ENCODE data around the gene PARD3B.

The PARD3B gene

DNA sequence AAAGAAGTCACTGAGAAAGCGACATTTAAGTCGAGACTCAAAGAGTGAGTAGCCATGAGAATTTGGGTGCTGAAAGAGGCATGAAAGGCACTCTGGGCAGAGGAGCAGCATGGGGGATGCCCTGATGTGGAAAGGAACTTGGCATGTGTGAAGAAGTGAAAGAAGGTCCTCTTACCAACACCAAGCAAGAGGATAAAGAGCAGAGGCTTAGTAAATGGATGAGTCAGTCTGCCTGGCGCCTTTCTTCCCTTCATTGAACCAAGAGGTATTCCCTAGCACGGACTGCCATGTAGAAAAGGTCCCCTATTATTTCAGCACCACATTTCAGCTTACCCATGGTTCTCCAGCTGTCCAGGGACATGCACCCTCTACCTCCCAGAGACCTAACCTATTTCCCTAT, 915.9 kb downstream of the PARD3B start:
- no peak for TF ChIP-seq ZNF274 (IDR thresholded peaks at IDR 0.05; ENCODE audit: low read depth, low read length)
- no peak overlapping the region for H3K4me3 ChIP-seq (ENCODE audit: low read length)

DNA sequence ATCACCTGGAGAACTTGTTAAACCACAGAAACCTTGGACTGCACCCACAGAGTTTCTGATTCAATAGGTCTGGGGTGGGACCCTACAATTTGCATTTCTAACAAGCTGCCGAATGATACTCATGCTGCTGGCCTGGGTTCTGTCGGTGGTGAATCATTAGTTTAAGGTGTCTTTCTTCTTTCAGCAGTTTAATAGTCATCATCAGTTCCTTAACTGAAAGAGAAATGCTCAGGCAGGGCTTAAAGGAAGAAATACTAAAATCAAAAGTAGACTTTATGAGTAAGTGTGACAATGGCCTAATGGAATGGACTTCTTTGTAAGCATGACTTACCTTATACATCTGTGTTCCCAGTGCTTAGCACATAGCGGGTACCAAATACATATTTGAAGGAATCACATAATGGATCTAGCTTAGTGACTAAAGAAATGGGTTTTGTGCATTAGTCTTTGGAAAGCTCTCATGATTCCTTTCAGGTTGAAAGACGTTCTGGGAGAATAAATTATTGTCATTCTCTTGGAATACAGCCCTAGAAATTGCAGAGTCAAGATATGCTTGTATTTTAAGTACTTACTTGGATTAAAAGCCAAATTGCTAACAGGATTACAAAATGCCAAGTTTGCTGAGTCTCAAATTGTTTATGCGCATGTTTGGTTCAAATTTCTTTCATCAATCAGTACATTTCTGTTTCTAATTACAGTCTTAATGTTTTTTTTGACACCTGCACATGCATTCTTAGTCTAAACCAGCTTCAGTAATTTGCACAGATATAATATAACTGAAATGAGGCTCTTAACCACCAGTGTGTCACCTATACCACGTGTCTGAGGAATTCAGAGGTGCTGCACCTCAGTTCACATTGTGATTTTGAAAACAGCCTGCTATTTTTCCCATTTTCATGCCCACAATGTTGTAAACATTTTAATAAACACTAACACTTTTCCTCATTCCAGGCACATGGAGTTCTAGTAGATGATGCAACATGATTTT, 916.7 kb downstream of the PARD3B start:
- no peak overlapping the region for H3K4me3 ChIP-seq (ENCODE audit: low read length)
- no peak for TF ChIP-seq ZNF274 (IDR thresholded peaks at IDR 0.05; ENCODE audit: low read depth, low read length)

DNA sequence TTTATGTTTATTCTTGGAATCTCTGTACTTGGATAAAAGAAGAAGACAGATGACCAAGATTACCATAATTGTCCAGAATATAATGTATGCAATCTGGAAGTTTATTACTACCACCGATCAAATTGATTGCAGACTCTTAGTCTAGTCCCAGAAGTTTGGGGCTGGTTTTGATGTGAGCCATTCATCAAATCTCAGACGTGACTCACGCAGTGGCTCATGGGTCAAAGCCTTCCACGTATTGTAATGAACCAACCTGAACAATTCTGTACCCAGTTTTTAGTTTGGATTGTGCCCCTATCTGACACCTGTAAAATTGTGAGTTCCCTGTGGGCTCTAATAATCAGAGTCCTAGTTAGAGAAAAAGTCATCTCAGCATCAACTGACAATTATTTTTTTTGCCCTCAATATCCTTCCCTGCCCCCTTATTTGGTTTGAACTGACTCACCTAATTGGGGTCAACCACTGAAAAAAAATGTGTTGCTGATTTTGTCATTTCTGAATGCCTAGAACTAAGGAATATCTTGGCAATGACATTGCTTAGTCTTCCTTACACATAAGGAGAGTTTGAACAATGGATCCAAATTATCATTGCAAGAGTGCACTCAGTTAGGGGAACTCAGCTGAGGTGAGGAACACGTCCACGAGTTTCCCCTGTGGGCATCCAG, 917.5 kb downstream of the PARD3B start:
- TF ChIP-seq ZNF274 (IDR thresholded peaks at IDR 0.05; ENCODE audit: low read depth, low read length) = no peak
- no peak overlapping the region for H3K4me3 ChIP-seq (ENCODE audit: low read length)

DNA sequence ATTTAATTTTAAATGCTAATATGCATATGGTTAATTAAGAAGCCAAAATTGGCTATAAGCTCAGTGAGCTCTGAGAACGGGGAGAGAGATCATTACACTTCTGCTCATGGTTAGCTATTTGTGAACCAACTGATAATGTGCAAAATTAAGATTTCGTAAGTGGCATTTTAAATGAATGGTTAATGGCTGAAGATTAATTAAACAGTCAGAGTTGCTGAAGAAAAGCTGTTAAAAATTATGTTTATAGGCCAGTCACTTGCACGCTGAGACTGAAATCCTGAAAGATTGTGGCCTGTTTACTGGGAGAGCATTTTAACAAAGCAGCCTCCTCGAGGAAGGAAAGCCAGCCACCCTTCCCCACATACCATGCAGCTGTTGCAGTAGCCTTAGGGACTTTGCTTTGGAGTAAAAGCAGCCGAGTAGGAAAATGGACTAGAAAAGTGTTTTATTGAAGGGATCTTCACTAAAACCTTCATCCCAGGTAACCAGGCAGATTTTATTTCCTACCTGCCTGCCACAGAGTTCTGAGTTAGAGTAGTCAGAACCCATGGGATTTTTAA, 918.3 kb downstream of the PARD3B start:
- TF ChIP-seq ZNF274 (IDR thresholded peaks at IDR 0.05; ENCODE audit: low read depth, low read length) = no peak
- H3K4me3 ChIP-seq (ENCODE audit: low read length) = no peak overlapping the region

DNA sequence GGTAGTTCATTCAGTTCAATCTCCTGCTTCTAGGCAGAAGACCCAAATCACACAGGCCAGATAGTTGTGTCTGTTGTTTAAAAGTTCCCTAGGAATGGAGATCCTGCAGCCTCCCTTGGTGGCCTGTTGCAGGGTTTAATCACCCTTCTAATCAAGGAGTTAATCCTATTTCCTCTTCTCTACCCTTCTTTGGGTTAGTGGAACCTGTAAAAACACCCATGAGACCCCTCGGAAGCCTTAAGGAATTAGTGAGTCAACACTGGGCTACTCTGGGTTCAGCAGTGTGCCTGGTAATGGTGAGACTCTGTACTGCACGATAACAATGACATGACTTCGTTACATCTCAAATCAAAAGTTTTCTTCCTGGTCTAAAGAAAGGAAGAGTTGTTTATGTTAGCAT, 919.4 kb downstream of the PARD3B start:
- TF ChIP-seq ZNF274 (IDR thresholded peaks at IDR 0.05; ENCODE audit: low read depth, low read length) = no peak
- no peak overlapping the region for H3K4me3 ChIP-seq (ENCODE audit: low read length)

DNA sequence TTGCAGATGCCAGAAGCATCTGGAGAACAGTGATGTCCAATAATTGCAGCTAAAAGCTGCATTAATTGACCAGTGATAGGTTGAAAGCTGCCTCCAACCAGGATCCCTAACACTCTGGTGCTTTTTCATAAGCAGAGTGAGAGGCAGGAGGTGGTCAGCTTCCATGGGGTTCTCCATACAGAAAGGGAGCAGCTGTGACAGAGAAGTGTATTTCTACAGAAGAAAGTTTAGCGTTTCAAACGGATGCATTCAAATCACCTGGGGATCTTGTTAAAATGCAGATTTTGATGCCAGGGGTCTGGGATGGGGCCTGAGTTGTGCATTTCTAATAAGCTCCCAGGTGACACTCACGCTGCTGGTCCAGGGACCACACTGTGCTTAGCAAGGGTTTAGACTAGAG, 920.5 kb downstream of the PARD3B start:
- no peak overlapping the region for H3K4me3 ChIP-seq (ENCODE audit: low read length)
- TF ChIP-seq ZNF274 (IDR thresholded peaks at IDR 0.05; ENCODE audit: low read depth, low read length) = no peak

DNA sequence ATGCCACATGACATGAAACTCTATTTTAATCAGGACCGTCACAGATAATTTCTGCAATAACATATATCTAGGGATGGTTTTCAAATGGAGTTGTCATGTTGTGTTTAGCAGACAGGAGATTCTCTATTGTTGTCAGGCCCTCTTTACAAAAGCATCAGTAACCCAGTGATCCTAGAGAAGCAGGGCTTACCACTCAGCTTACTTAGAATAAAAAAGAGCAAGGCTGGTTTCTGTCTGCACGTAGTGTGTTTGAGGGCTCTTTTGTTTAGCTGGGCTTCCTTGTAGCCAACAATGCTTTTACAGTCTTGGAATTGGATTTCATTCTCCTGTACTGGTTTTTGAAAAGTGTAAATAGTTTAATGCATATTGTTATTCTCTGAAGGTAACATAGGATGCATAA, 926.5 kb downstream of the PARD3B start:
- H3K4me3 ChIP-seq (ENCODE audit: low read length) = no peak overlapping the region
- no peak for TF ChIP-seq ZNF274 (IDR thresholded peaks at IDR 0.05; ENCODE audit: low read depth, low read length)

DNA sequence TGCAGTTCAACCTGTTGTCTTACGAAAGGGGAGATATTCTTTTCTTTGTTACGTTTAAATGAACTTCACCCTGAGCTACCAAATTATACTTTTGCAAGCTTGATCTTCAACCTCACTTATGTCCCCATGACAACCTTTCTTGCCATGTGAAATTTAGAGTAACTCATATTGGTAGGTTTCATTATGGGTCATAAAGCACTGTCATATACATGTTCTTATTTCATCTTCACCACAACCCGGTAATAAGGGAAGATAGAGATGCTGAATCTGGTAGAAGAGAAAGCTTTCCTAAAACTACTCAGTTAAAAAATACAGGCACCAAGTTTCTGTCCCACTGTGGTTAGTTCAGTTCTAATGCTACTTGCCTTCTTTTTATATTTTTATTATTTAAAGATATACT, 928.5 kb downstream of the PARD3B start:
- TF ChIP-seq ZNF274 (IDR thresholded peaks at IDR 0.05; ENCODE audit: low read depth, low read length) = no peak
- H3K4me3 ChIP-seq (ENCODE audit: low read length) = no peak overlapping the region

DNA sequence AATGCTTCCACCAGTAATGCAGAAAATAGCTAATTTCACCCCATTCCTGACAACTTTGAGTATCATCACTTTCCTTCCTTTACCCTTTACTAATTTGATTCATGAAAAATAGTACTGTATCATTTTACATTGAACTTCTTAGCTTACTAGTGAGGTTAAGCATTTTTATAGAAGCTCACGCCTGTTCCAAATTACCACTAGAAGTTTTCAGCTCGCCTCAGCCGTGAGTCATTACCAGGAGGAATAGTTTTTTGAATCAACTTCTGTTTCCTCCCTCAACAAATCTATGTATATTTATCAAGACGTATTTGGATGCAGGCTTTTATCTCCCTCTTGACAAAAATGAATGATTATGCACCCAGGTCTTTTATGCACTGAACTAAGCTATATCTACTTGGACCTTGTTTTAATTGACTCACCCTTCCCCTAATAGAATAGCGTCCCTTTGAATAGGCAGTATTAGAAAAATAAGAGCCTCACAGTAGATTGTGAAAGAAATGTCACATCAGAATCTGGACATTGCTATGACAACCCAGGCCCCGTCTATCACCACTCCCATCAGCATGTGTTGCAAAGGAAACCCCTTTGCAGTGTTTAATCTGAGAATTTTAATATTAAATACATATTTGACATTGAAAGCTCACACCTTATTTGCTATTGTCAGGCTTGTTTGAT, 929.6 kb downstream of the PARD3B start:
- H3K4me3 ChIP-seq (ENCODE audit: low read length) = no peak overlapping the region
- TF ChIP-seq ZNF274 (IDR thresholded peaks at IDR 0.05; ENCODE audit: low read depth, low read length) = no peak

DNA sequence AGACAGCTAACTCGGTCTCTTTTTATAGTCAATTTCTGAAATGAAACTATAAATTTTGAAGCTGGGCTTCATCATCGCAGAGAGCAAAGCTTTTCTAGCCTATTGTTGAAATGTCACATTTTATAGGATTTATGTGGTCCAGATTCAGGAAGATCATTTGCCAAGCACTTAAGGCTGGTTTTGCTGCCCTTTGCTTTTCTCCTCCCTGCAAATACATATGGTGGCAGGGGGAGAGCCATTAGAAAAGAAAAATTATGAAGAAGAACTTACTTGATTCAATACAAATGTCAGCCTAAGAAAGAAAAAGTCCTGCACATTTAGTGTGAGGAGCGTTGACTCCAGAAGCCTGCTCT, 930.1 kb downstream of the PARD3B start:
- no peak for TF ChIP-seq ZNF274 (IDR thresholded peaks at IDR 0.05; ENCODE audit: low read depth, low read length)
- no peak overlapping the region for H3K4me3 ChIP-seq (ENCODE audit: low read length)

DNA sequence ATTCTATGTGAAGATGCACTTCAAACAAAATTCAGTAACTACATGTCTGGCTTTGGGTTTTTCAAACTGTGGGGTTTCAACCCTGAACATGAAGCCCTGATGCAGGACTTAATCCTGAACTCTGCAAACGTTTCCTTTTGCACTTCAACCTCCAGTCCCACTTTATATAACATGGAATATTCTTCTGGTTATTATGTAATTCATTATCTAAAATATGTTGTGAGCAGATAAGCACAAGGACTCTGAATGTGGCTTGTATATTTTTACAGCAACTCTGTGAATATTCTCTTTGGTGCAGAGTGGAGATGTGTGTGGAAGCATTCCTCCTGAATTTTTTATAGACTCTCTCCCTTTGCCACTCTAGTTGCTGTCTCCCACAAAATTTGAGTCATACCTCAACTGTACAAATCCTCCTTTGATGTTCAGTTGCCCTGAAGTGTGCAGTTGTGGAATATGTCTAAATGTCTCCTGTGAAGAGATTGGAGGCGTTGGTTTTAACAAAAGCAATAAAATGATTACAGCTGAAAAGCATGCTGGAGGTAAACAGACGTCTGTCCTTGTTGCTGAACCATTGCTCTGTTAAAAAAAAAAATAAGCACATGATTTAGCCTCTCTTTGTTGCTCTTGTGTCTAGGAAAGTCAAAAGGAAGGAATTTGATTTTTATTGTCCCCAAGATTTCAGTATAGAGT, 931.9 kb downstream of the PARD3B start:
- no peak for TF ChIP-seq ZNF274 (IDR thresholded peaks at IDR 0.05; ENCODE audit: low read depth, low read length)
- no peak overlapping the region for H3K4me3 ChIP-seq (ENCODE audit: low read length)

DNA sequence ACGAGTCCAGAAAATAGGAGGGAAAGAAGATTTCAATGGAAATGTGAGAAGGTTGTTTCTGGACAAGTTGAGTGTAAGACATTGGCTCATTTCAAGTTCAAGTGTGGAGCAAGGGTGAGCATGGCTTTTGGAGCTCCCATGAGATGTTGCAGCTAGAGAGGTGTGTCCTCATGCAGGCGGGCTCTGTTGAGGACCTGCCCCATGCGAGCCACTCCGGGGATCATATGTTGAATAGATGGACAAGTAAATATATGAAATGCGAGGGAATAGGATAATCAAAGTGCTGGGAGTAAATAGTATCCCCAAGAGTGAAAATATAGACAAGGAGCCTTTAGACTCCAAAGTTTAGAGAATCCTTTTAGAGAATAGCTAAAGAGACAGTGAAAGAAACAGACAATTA, 936.6 kb downstream of the PARD3B start:
- no peak for TF ChIP-seq ZNF274 (IDR thresholded peaks at IDR 0.05; ENCODE audit: low read depth, low read length)
- no peak overlapping the region for H3K4me3 ChIP-seq (ENCODE audit: low read length)

DNA sequence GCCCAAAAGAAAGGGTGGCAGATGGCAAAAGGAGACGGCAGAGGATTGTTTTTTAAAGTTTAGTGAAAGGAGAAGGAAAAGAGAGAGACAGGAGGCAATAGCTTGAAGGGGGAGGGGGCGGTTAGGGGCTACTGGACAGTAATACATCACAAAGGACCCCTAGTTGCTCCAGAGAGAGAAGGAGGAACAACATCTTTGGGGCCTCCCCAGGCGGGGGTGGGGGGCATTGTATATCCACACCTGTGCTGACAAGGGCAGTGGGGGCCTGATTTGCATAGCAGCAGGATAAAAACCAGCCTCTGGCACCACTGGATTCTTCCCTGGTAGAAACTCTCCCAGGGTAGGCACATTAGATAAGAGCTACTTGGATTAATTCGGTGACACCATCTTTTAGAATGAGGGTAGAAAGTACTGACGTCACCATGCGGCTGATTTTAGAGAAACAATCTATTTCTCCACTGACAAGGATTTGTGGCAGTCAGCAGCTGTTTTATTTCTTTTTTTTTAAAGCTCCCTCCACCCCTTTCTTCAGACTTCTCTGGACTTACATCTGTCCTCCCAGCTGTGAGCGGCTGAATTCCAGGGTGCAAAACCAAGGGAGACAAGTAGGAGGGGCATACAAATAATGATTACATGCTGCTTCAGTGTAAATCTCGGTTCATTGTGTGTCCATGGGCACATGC, 937.3 kb downstream of the PARD3B start:
- TF ChIP-seq ZNF274 (IDR thresholded peaks at IDR 0.05; ENCODE audit: low read depth, low read length) = no peak

More for the DNA sequence above, 937.3 kb downstream of the PARD3B start:
- no peak overlapping the region for H3K4me3 ChIP-seq (ENCODE audit: low read length)
